IMR-90 (cell line): Measurements from ENCODE around the gene RFX4. TPM values are rescaled to one million over a fixed set of nuclear protein-coding genes. Genes with fewer than 3 reads are reported as not detected.

Experiments used
- ATAC-seq: fragments of 200-7000 bp; cut with Tn5 transposase; 2 replicates; pipeline ENCODE4 v1.9.1; 2020; ENCODE audit warnings: low read depth, mild to moderate bottlenecking, moderate library complexity
- BruUV-seq: library from RNA; stranded (reverse); fragments of 400-500 nt; replicated peaks from 2 replicates; lab custom pipeline; 2021; lab: Mats Ljungman, UMichigan
- CTCF ChIA-PET: fragments of 300-600 bp; formaldehyde crosslinking; extraction: SDS; loops from one replicate; lab custom pipeline; 2021; ENCODE audit warnings: antibody characterized with exemption; lab: Yijun Ruan, JAX
- POLR2A ChIA-PET: fragments of 300-600 bp; sonication (Branson Sonifier 250); formaldehyde crosslinking; loops from one replicate; lab custom pipeline; 2022; ENCODE audit warnings: antibody characterized with exemption; ENCODE audit not compliant: unreplicated experiment; lab: Charles Lee
- DNase-seq: peaks from one replicate; pipeline ENCODE4 v3.0.0; 2013
- H2AFZ ChIP-seq: replicated peaks from 2 replicates; pipeline ENCODE3; 2013; ENCODE audit warnings: low read length, mild to moderate bottlenecking; ENCODE audit not compliant: poor library complexity
- H2AK5ac ChIP-seq: 2 replicates; pipeline ENCODE4 v1.6.1; 2013; ENCODE audit warnings: low read depth, low read length, inconsistent platforms
- H2AK9ac ChIP-seq: replicated peaks from 2 replicates; pipeline ENCODE3; 2013; ENCODE audit warnings: mild to moderate bottlenecking, low read depth, low read length, moderate library complexity; ENCODE audit not compliant: poor library complexity
- H2BK120ac ChIP-seq: 2 replicates; pipeline ENCODE4 v1.6.1; 2013; ENCODE audit warnings: low read depth, low read length, inconsistent platforms
- H2BK15ac ChIP-seq: 3 replicates; pipeline ENCODE4 v1.6.1; 2013; ENCODE audit warnings: low read depth, low read length, inconsistent platforms
- H2BK20ac ChIP-seq: 2 replicates; pipeline ENCODE4 v1.6.1; 2013; ENCODE audit warnings: low read depth, mild to moderate bottlenecking, inconsistent platforms, low read length, moderate library complexity
- H2BK5ac ChIP-seq: 2 replicates; pipeline ENCODE4 v1.6.1; 2013; ENCODE audit warnings: mild to moderate bottlenecking, low read depth, low read length, inconsistent platforms; ENCODE audit not compliant: poor library complexity, severe bottlenecking
- H3K14ac ChIP-seq: replicated peaks from 2 replicates; pipeline ENCODE4 v1.6.1; 2013; ENCODE audit warnings: low read depth, low read length, inconsistent platforms
- H3K18ac ChIP-seq: 2 replicates; pipeline ENCODE4 v1.6.1; 2013; ENCODE audit warnings: low read depth, low read length, control low read depth
- H3K23ac ChIP-seq: 2 replicates; pipeline ENCODE4 v1.6.1; 2013; ENCODE audit warnings: low read depth, low read length, inconsistent platforms
- H3K27ac ChIP-seq: 2 replicates; pipeline ENCODE4 v1.5.1; 2013; ENCODE audit warnings: mild to moderate bottlenecking, control low read depth, low read length; ENCODE audit not compliant: insufficient read depth
- H3K27me3 ChIP-seq: 2 replicates; pipeline ENCODE4 v1.6.1; 2013; ENCODE audit warnings: low read length; ENCODE audit not compliant: control insufficient read depth, insufficient read depth
- H3K36me3 ChIP-seq: 2 replicates; pipeline ENCODE4 v1.6.1; 2013; ENCODE audit warnings: low read length, mixed read lengths; ENCODE audit not compliant: control insufficient read depth, insufficient read depth
- H3K4ac ChIP-seq: 2 replicates; pipeline ENCODE4 v1.6.1; 2013; ENCODE audit warnings: low read depth, low read length, inconsistent platforms
- H3K4me1 ChIP-seq: 2 replicates; pipeline ENCODE4 v1.6.1; 2013; ENCODE audit warnings: low read length, mixed read lengths; ENCODE audit not compliant: control insufficient read depth, insufficient read depth
- H3K4me2 ChIP-seq: 2 replicates; pipeline ENCODE4 v1.6.1; 2013; ENCODE audit warnings: low read depth, mild to moderate bottlenecking, control low read depth, low read length, moderate library complexity
- H3K4me3 ChIP-seq: 2 replicates; pipeline ENCODE4 v1.5.1; 2013; ENCODE audit warnings: low read depth, mild to moderate bottlenecking, control low read depth, low read length, moderate library complexity; ENCODE audit not compliant: insufficient read depth
- H3K56ac ChIP-seq: 2 replicates; pipeline ENCODE4 v1.6.1; 2013; ENCODE audit warnings: low read length, inconsistent platforms; ENCODE audit not compliant: insufficient read depth; ENCODE audit errors: extremely low read depth
- H3K79me1 ChIP-seq, 2 experiments: 2 replicates each; pipeline ENCODE4 v1.6.1; 2013; ENCODE audit warnings: low read length in 2 of 2, inconsistent platforms in 1 of 2, low read depth in 1 of 2
- H3K9ac ChIP-seq: 2 replicates; pipeline ENCODE4 v1.6.1; 2013; ENCODE audit warnings: low read depth, low read length, control low read depth
- H3K9me1 ChIP-seq: 2 replicates; pipeline ENCODE4 v1.6.1; 2013; ENCODE audit warnings: low read length, inconsistent platforms; ENCODE audit not compliant: insufficient read depth
- H3K9me3 ChIP-seq: 2 replicates; pipeline ENCODE4 v1.6.1; 2013; ENCODE audit warnings: low read length; ENCODE audit not compliant: control insufficient read depth, insufficient read depth
- H4K20me1 ChIP-seq: 2 replicates; pipeline ENCODE4 v1.6.1; 2013; ENCODE audit warnings: low read length, inconsistent platforms; ENCODE audit not compliant: insufficient read depth
- H4K5ac ChIP-seq: 2 replicates; pipeline ENCODE4 v1.6.1; 2013; ENCODE audit warnings: mild to moderate bottlenecking, low read depth, low read length, control low read depth
- H4K8ac ChIP-seq, 2 experiments: 2 replicates each; pipeline ENCODE4 v1.6.1; 2013; ENCODE audit warnings: low read depth in 2 of 2, low read length in 2 of 2, control low read depth in 1 of 2, inconsistent platforms in 1 of 2
- H4K91ac ChIP-seq: 2 replicates; pipeline ENCODE4 v1.6.1; 2013; ENCODE audit warnings: low read depth, low read length, inconsistent platforms; ENCODE audit not compliant: insufficient read depth
- BHLHE40 ChIP-seq: fragments of 150-350 bp; IDR thresholded peaks from 2 replicates; pipeline ENCODE4 v1.6.1; 2016; ENCODE audit warnings: mild to moderate bottlenecking, low read depth, low read length
- CEBPB ChIP-seq: IDR thresholded peaks from 2 replicates; pipeline ENCODE4 v1.6.1; 2012; ENCODE audit warnings: low read depth, low read length, improper control_type of control experiment
- FOS ChIP-seq: fragments of 150-350 bp; IDR thresholded peaks from 2 replicates; pipeline ENCODE4 v1.6.1; 2016; ENCODE audit warnings: low read depth, low read length
- MAZ ChIP-seq: IDR thresholded peaks from 2 replicates; pipeline ENCODE4 v1.6.1; 2012; ENCODE audit warnings: low read depth, mild to moderate bottlenecking, low read length, improper control_type of control experiment, moderate library complexity, borderline replicate concordance
- MXI1 ChIP-seq: IDR thresholded peaks from 2 replicates; pipeline ENCODE4 v1.6.1; 2012; ENCODE audit warnings: low read depth, mild to moderate bottlenecking, low read length, moderate library complexity, borderline replicate concordance
- NFE2L2 ChIP-seq: fragments of 150-350 bp; IDR thresholded peaks from 2 replicates; pipeline ENCODE4 v1.6.1; 2016; ENCODE audit warnings: low read depth, mild to moderate bottlenecking, low read length
- POLR2A ChIP-seq: IDR thresholded peaks from 2 replicates; pipeline ENCODE4 v1.6.1; 2012; ENCODE audit warnings: mild to moderate bottlenecking, low read depth, low read length
- RAD21 ChIP-seq: IDR thresholded peaks from 2 replicates; pipeline ENCODE4 v1.6.1; 2012; ENCODE audit warnings: low read length, improper control_type of control experiment
- RCOR1 ChIP-seq: IDR thresholded peaks from 2 replicates; pipeline ENCODE4 v1.6.1; 2012; ENCODE audit warnings: mild to moderate bottlenecking, low read length, improper control_type of control experiment; ENCODE audit not compliant: insufficient replicate concordance
- RFX5 ChIP-seq: IDR thresholded peaks from 2 replicates; pipeline ENCODE4 v1.8.0; 2012; ENCODE audit warnings: low read depth, mild to moderate bottlenecking, low read length, moderate library complexity
- SMC3 ChIP-seq: fragments of 150-350 bp; IDR thresholded peaks from 2 replicates; pipeline ENCODE4 v1.6.1; 2016; ENCODE audit warnings: low read depth, mild to moderate bottlenecking, antibody characterized with exemption, low read length, moderate library complexity
- WGBS, 2 experiments: methylation state at CpG; one replicate each; pipeline versions ENCODE4 v1.1.5 to v1.1.7; 2013; ENCODE audit warnings: missing lambda C conversion rate in 2 of 2; ENCODE audit not compliant: insufficient read length in 1 of 2; ENCODE audit errors: extremely low coverage in 2 of 2; 5-methylcytosine and 5-hydroxymethylcytosine counted together
- dilution Hi-C: fragments of 300-500 bp; cut with HindIII; formaldehyde crosslinking; loops from one replicate; pipeline ENCODE4 v1.14.3; 2018; ENCODE audit warnings: low sequenced_read_pairs; ENCODE audit not compliant: unreplicated experiment
- in situ Hi-C: fragments of 300-500 bp; cut with MboI; formaldehyde crosslinking; loops from 3 replicates; pipeline ENCODE4 v1.14.3; 2019; ENCODE audit warnings: low sequenced_read_pairs, inconsistent platforms, mixed read lengths
- intact Hi-C: fragments of 100-400 bp; cut with micrococcal nuclease; formaldehyde crosslinking; loops from 2 replicates; pipeline ENCODE4 v1.10.0; 2022
- polyA plus RNA-seq, 3 experiments: library from polyadenylated mRNA; depleted of rRNA; stranded (reverse); fragments of >200 nt; gene quantifications; 2 replicates each; pipeline ENCODE4 v1.2.3, GENCODE V29; 2012; ENCODE audit warnings: low replicate concordance in 1 of 3
- total RNA-seq: library from RNA; depleted of rRNA; stranded (reverse); fragments of >200 nt; gene quantifications from 2 replicates; pipeline ENCODE4 v1.2.3, GENCODE V29; 2012
- TF ChIP-seq, protein P1 (sequence below): conservative IDR thresholded peaks from 2 replicates; pipeline ENCODE4 v1.5.1; 2012; ENCODE audit warnings: mild to moderate bottlenecking, low read depth, low read length, improper control_type of control experiment
- TF ChIP-seq, protein P2 (sequence below): fragments of 150-350 bp; IDR thresholded peaks from 2 replicates; pipeline ENCODE4 v1.6.1; 2017; ENCODE audit warnings: mild to moderate bottlenecking, antibody characterized with exemption, low read length, low read depth
- TF ChIP-seq, protein P3 (sequence below): fragments of 150-350 bp; IDR thresholded peaks from 2 replicates; pipeline ENCODE4 v1.6.1; 2016; ENCODE audit warnings: low read depth, mild to moderate bottlenecking, low read length, moderate library complexity, borderline replicate concordance

RFX4 gene
- total and polyA plus RNA-seq, 2 of the 4 experiments (the other 2 are of a cell fraction) = not detected

DNA sequence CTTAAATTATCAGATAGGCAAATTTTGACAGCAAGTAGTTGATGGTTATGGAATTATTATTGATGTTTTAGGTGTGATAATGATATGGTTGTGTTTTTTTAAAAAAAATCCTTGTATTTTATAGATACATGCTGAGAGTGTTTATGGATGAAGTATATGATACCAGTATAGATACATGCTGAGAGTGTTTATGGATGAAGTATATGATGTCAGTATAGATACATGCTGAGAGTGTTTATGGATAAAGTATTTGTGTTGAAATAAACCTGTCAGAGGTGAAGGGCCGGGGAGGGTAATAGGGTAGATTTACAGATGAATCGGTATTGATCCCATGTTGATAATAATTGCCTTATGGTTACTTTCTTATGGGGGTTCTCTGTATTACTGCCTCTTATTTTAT is 6.0 kb upstream of the RFX4 start:
- Histone ChIP-seq H3K9me1 (no peaks in the 10 kb centered on the region), H3K23ac (no peak overlapping the region), H3K79me1 (no peaks in the 10 kb centered on the region), H3K56ac (no peak overlapping the region), H2BK20ac (no peak overlapping the region), H3K4ac (no peak overlapping the region), H2AK9ac (no peak overlapping the region), H4K20me1 (no peaks in the 10 kb centered on the region), H3K27ac (no peak overlapping the region), H3K14ac (no peak overlapping the region), H3K4me1 (no peaks in the 10 kb centered on the region), H2BK5ac (no peak overlapping the region), H4K5ac (no peak overlapping the region), H2AFZ (no peak overlapping the region), H2AK5ac (no peak overlapping the region), H4K8ac (no peak overlapping the region), H3K18ac (no peak overlapping the region), H3K9ac (no peak overlapping the region), H3K9me3 (no peaks in the 10 kb centered on the region), H2BK120ac (no peak overlapping the region), H3K36me3 (no peaks in the 10 kb centered on the region), H3K4me3 (no peak overlapping the region), H2BK15ac (no peak overlapping the region), H3K27me3 (peaks cover 34% of the 10 kb centered on the region), H4K91ac (no peak overlapping the region), H3K4me2 (no peak overlapping the region)
- in situ Hi-C loops = no loop called here
- DNase-seq = no peak
- dilution Hi-C loops = no loop called here
- intact Hi-C loops = no loop called here
- no CpG with 5 or more reads among the region's 2 CpGs for WGBS, 2 experiments
- ChIA-PET CTCF (no interaction called here), POLR2A (no interaction called here)
- no peak for TF ChIP-seq RAD21
- TF ChIP-seq MXI1 = no peak
- TF ChIP-seq POLR2A = no peak
- no peak for TF ChIP-seq NFE2L2
- TF ChIP-seq RFX5 = no peak
- TF ChIP-seq MAZ = no peak
- TF ChIP-seq FOS = no peak
- no peak for TF ChIP-seq SMC3
- TF ChIP-seq CEBPB = no peak
- TF ChIP-seq RCOR1 = no peak
- TF ChIP-seq, protein P1, sequence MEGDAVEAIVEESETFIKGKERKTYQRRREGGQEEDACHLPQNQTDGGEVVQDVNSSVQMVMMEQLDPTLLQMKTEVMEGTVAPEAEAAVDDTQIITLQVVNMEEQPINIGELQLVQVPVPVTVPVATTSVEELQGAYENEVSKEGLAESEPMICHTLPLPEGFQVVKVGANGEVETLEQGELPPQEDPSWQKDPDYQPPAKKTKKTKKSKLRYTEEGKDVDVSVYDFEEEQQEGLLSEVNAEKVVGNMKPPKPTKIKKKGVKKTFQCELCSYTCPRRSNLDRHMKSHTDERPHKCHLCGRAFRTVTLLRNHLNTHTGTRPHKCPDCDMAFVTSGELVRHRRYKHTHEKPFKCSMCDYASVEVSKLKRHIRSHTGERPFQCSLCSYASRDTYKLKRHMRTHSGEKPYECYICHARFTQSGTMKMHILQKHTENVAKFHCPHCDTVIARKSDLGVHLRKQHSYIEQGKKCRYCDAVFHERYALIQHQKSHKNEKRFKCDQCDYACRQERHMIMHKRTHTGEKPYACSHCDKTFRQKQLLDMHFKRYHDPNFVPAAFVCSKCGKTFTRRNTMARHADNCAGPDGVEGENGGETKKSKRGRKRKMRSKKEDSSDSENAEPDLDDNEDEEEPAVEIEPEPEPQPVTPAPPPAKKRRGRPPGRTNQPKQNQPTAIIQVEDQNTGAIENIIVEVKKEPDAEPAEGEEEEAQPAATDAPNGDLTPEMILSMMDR = no peak
- TF ChIP-seq, protein P2, sequence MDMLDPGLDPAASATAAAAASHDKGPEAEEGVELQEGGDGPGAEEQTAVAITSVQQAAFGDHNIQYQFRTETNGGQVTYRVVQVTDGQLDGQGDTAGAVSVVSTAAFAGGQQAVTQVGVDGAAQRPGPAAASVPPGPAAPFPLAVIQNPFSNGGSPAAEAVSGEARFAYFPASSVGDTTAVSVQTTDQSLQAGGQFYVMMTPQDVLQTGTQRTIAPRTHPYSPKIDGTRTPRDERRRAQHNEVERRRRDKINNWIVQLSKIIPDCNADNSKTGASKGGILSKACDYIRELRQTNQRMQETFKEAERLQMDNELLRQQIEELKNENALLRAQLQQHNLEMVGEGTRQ = no peak
- TF ChIP-seq, protein P3, sequence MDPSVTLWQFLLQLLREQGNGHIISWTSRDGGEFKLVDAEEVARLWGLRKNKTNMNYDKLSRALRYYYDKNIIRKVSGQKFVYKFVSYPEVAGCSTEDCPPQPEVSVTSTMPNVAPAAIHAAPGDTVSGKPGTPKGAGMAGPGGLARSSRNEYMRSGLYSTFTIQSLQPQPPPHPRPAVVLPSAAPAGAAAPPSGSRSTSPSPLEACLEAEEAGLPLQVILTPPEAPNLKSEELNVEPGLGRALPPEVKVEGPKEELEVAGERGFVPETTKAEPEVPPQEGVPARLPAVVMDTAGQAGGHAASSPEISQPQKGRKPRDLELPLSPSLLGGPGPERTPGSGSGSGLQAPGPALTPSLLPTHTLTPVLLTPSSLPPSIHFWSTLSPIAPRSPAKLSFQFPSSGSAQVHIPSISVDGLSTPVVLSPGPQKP = no peak
- no peak for TF ChIP-seq BHLHE40
- BruUV-seq = no TSS peak
- no peak for ATAC-seq
